CD4-positive, alpha-beta T cell (primary cell): ENCODE measurements around the gene ELSPBP1. TPM values are rescaled to one million over a fixed set of nuclear protein-coding genes. Genes with fewer than 3 reads are reported as not detected.

Experiments used
- ATAC-seq: fragments of 200-7000 bp; cut with Tn5 transposase; one replicate; pipeline ENCODE4 v1.10.0; 2022; ENCODE audit warnings: mild to moderate bottlenecking; ENCODE audit not compliant: poor library complexity
- CTCF ChIA-PET: fragments of 350-600 bp; sonication (Branson Sonifier 250); formaldehyde crosslinking; loops from one replicate; lab custom pipeline; 2021; ENCODE audit warnings: antibody characterized with exemption, inconsistent platforms; lab: Charles Lee
- POLR2A ChIA-PET: fragments of 350-600 bp; sonication (Branson Sonifier 250); formaldehyde crosslinking; loops from one replicate; lab custom pipeline; 2021; ENCODE audit warnings: antibody characterized with exemption, inconsistent platforms; lab: Charles Lee
- DNase-seq, 14 experiments: peaks; one replicate each; pipeline ENCODE4 v3.0.0-alpha.2; 2013 to 2020; ENCODE audit warnings: mixed read lengths in 2 of 14
- H3K27ac ChIP-seq, 2 donors: one replicate each; pipeline versions ENCODE4 v1.5.1 to v1.7.0; 2013; ENCODE audit warnings: low read length in 2 of 2, low read depth in 1 of 2, mild to moderate bottlenecking in 1 of 2
- H3K27me3 ChIP-seq, 2 experiments: 1 replicate in 1 of 2; 2 replicates in 1 of 2; pipeline versions ENCODE4 v1.6.1 to v1.7.0; 2013; ENCODE audit warnings: low read length in 2 of 2, control low read depth in 1 of 2, mild to moderate bottlenecking in 1 of 2, moderate library complexity in 1 of 2; ENCODE audit not compliant: insufficient read depth in 2 of 2, control insufficient read depth in 1 of 2
- H3K36me3 ChIP-seq: one replicate; pipeline ENCODE4 v1.6.1; 2013; ENCODE audit warnings: low read length, control low read depth; ENCODE audit not compliant: insufficient read depth
- H3K4me1 ChIP-seq: one replicate; pipeline ENCODE4 v1.6.1; 2013; ENCODE audit warnings: low read length, control low read depth; ENCODE audit not compliant: insufficient read depth
- H3K4me3 ChIP-seq: one replicate; pipeline ENCODE4 v1.5.1; 2013; ENCODE audit warnings: mild to moderate bottlenecking, low read length, moderate library complexity
- H3K9me3 ChIP-seq, 2 experiments: 1 replicate in 1 of 2; 2 replicates in 1 of 2; pipeline versions ENCODE4 v1.6.1 to v1.7.0; 2013; ENCODE audit warnings: low read length in 2 of 2, mild to moderate bottlenecking in 2 of 2, control low read depth in 1 of 2, moderate library complexity in 1 of 2; ENCODE audit not compliant: control insufficient read depth in 1 of 2, insufficient read depth in 1 of 2
- H3K27ac Mint-ChIP-seq: one replicate; pipeline ENCODE4 v1.8.0; 2020; ENCODE audit warnings: mixed read lengths
- H3K27me3 Mint-ChIP-seq: one replicate; pipeline ENCODE4 v1.8.0; 2021; ENCODE audit warnings: mixed read lengths
- H3K36me3 Mint-ChIP-seq: one replicate; pipeline ENCODE4 v1.8.0; 2021; ENCODE audit warnings: low read depth, mixed read lengths
- H3K4me1 Mint-ChIP-seq: one replicate; pipeline ENCODE4 v1.8.0; 2021; ENCODE audit warnings: low read depth, mixed read lengths
- H3K4me3 Mint-ChIP-seq: one replicate; pipeline ENCODE4 v1.8.0; 2020; ENCODE audit warnings: mild to moderate bottlenecking, mixed read lengths
- H3K9me3 Mint-ChIP-seq: one replicate; pipeline ENCODE4 v1.8.0; 2020; ENCODE audit warnings: mixed read lengths
- CTCF ChIP-seq: fragments of 200-600 bp; IDR thresholded peaks from one replicate; pipeline ENCODE4 v1.8.0; 2022; ENCODE audit warnings: antibody characterized with exemption, mild to moderate bottlenecking
- intact Hi-C, 2 experiments: fragments of 100-400 bp; cut with DNase I in 1 of 2; cut with micrococcal nuclease in 1 of 2; formaldehyde crosslinking; loops; one replicate each; pipeline versions ENCODE4 v1.15.1 to v1.9.0; 2023 to 2025; cut with DNase I, micrococcal nuclease
- total RNA-seq, 174 experiments: library from RNA in 2 of 174; stranded (reverse) in 2 of 174; gene quantifications; one replicate each; pipeline ENCODE4 v1.2.3 and lab custom pipeline; 2021 to 2026

ELSPBP1 gene
- total RNA-seq, 2 experiments from 2014 or later, result not detected

GRCh38 chr19:48020686-48021085, 26.3 kb downstream of the ELSPBP1 start:
- H3K36me3 ChIP-seq, result no peaks in the 10 kb centered on the region
- H3K9me3 ChIP-seq, result peaks cover 0 to 5% of the 10 kb centered on the region in 2 experiments
- intact Hi-C loops, result no loop called here
- no peak overlapping the region for H3K27ac Mint-ChIP-seq
- H3K4me1 Mint-ChIP-seq, result no peaks in the 10 kb centered on the region
- DNase-seq (no peak), ATAC-seq (no peak)
- H3K4me1 ChIP-seq, result no peaks in the 10 kb centered on the region
- no peak overlapping the region for H3K27ac ChIP-seq
- H3K36me3 Mint-ChIP-seq, result no peaks in the 10 kb centered on the region
- H3K27me3 ChIP-seq, result peaks cover 14% of the 10 kb centered on the region in 2 experiments
- no peak overlapping the region for H3K4me3 ChIP-seq
- ChIA-PET POLR2A (no interaction called here), CTCF (no interaction called here)
- H3K27me3 Mint-ChIP-seq, result peaks cover 73% of the 10 kb centered on the region
- H3K9me3 Mint-ChIP-seq, result no peaks in the 10 kb centered on the region
- H3K4me3 Mint-ChIP-seq, result no peak overlapping the region
- TF ChIP-seq CTCF, result no peak

- Mint-ChIP-seq H3K27ac (no peak overlapping the region), H3K27me3 (peaks cover 72% of the 10 kb centered on the region), H3K36me3 (no peaks in the 10 kb centered on the region), H3K9me3 (no peaks in the 10 kb centered on the region), H3K4me3 (no peak overlapping the region), H3K4me1 (no peaks in the 10 kb centered on the region)
- Histone ChIP-seq H3K27ac (no peak overlapping the region), H3K4me1 (no peaks in the 10 kb centered on the region), H3K27me3 (peaks cover 15 to 23% of the 10 kb centered on the region in 2 experiments), H3K9me3 (no peaks in the 10 kb centered on the region), H3K4me3 (no peak overlapping the region), H3K36me3 (no peaks in the 10 kb centered on the region)
- ATAC-seq, result no peak
- ChIA-PET CTCF (no interaction called here), POLR2A (no interaction called here)
- intact Hi-C loops, result no loop called here
- DNase-seq, result no peak
- no peak for TF ChIP-seq CTCF
Measured at GRCh38 chr19:48023011-48023410, 28.6 kb downstream of the ELSPBP1 start.

GRCh38 chr19:48023518-48023917, 29.1 kb downstream of the ELSPBP1 start:
- Mint-ChIP-seq H3K27ac (no peak overlapping the region), H3K36me3 (no peaks in the 10 kb centered on the region), H3K4me1 (no peaks in the 10 kb centered on the region), H3K9me3 (no peaks in the 10 kb centered on the region), H3K27me3 (peaks cover 72% of the 10 kb centered on the region), H3K4me3 (no peak overlapping the region)
- no peaks in the 10 kb centered on the region for H3K36me3 ChIP-seq
- no peaks in the 10 kb centered on the region for H3K4me1 ChIP-seq
- ChIA-PET POLR2A (no interaction called here), CTCF (no interaction called here)
- no peaks in the 10 kb centered on the region for H3K9me3 ChIP-seq
- ATAC-seq, result no peak
- no peak for DNase-seq
- no peak for TF ChIP-seq CTCF
- peaks cover 15 to 23% of the 10 kb centered on the region in 2 experiments for H3K27me3 ChIP-seq
- intact Hi-C loops, result no loop called here
- no peak overlapping the region for H3K4me3 ChIP-seq
- no peak overlapping the region for H3K27ac ChIP-seq
